Middle frontal gyrus (tissue), 1 donor: ENCODE data around the gene TMEM74B.
"Not testable (repeated sequence)": the region's sequence is repeated elsewhere in the genome, so short reads cannot be mapped to it uniquely, and the experiment has no call there.

ENCODE experiments used
- DNase-seq: peaks from one replicate; pipeline ENCODE4 v3.0.0-alpha.2; 2015; ENCODE audit warnings: low spot score; ENCODE audit errors: extremely low spot score

The TMEM74B gene

DNA sequence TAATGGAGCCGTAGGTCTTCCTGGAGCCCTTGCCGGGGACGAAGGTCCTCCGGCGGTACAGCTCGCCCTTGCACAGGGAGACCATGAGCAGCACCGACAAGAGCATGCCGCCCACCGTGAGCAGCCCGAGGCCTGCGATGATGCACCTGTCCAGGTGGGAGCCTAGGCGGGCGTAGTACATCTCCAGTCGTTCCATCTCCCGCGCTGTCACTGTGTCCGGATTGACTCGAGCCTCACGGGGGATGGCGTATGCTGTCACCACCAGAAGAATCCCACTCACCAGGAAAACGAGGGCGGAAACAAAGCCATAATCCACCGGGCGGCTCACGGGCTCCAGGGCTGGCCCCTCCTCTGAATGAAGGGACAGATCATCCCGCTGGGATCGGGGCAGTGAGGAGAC lies 3.8 kb downstream of the TMEM74B start:
- DNase-seq = no peak

DNA sequence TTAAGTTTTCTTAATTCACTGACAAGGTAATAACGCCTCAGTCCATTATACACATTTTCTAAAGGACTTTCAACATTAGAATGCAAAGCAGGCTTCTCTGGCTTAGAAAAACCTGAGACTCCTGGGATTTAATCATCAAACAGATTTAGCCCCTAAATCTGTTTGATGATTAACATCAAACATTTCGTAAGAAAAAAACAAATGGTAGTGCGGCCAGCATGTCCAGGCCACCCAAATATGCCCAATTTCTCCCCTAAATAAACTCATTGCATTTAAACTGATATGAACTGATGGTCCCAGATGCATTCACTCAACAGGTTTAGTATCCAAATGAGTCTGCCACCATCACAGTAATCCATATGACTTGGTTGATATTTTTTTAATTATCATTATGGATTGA lies 6.2 kb downstream of the TMEM74B start:
- no peak for DNase-seq

DNA sequence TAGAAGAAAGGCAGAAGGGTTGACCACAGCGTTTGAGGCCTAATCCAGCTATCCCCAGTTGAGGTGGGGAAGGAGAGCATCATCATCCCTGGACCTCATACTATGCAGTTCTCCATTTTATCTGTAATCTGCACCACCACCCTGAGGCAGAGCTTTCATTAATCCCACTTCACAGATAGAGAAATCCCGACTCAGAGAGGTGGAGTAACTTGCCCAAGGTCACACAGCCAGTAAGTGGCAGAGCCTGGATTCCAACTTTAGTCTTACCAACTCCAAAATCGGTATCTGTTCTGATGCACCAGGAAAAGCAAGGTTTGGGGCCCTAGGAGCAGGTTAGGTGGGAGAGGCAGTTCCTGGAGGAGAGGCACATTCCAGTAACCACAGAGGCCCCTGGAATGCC lies 6.7 kb downstream of the TMEM74B start:
- DNase-seq = no peak

DNA sequence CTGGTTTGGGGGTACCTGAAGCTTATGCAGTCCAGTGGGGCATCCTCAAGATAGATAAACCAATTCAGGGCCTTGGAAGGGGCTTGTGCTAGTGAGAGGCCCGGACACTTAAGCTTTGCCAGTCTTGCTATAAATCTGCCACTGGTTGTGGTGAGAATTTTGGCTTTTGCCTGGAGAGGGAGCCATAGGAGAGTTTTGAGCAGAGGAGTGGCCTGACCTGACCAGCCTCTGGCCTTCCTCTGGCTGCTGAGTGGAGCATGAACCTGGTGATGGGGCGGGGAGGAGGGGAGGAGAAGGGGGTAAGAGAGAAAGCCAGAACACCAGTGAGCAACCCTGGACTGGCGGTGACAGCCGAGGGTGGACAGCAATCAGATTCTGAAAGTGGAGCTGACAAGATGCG lies 7.1 kb downstream of the TMEM74B start:
- DNase-seq = no peak

DNA sequence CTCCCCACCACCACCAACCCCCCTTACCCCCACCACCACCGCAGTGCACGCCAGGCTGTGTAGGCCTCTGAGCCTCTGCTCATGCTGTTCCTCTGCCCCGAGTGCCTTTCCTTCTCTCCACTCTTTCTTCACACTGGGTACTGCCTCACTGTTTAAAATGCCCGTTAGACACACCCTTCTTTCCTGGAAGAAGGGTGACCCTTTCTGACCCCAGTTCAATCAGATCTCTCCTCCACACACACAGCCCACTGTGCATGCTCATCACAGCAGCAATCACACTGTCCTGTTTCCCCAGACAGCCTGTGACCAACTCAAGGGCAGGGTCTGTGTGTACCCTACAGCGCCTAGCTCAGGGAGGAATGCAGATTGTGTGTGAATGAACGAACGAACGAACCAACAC lies 10.0 kb downstream of the TMEM74B start:
- no peak for DNase-seq

DNA sequence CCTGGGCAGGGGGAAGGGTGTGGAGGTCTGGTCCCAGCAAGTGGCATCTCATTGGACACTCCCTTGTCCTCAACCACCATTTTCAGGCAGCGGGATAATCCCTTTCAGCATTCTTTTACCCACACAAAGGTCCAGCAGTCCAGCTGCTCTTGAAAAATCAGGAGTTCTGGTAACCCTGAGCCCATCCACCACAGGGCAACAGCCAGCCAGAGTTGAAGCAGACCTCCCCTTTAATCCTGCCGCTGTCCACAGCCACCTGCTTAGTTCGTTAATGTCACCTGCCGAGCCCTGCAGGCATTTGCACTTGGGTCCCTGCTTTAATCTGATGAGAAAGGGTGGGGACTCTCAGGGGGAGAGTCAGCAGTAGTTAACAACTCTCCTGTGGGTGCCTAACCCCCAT lies 11.1 kb downstream of the TMEM74B start:
- no peak for DNase-seq

DNA sequence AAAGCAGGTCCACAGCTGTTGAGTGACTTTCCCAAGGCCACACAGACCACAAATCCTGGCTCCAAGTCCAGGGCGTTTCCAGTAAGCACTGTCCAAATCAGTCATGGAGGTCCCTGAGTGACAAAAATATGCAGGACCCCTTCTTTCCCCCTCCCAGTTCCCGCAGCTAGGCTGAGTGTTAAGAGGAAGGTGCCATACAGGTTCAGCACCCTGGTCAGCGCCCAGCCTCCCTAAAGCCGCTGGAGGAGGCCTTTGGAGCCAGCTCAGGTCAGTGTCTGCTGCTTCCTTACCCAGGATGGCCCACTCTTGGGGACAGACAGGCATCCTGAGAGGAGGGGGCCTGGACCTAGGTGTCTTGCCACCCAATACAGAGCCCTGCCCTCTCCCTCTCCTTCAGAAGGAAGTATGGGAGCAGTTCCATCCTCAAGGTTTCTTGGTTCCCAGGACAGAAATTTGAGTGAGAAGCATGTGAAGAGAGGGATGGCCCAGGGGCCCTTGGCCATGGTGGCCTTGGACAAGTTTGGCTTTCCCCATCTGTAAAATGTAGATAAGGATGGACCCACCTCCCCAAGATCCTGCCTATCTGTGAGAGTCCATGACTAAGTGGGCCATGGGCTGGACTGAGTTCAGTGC lies 13.2 kb downstream of the TMEM74B start:
- no peak for DNase-seq

DNA sequence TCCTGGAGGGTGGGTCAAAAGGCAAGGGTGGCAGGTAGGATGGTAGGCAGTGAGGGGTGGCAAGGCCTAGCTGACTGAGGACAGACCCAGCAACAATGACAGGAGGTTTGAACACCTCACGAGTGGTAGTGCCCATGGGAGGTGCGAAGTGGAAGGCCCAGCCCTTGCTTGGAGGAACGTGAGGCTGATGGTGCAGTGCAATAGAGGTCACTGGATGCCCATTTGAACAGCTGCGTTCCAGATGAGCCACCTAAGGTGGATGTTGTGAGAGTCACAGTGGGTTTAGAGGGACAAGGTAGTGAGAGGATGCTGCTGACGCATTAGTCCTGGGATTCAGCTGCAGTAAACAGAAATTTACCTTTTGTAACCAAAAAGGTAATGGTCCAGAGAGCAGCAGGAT lies 15.6 kb downstream of the TMEM74B start:
- DNase-seq = no peak

DNA sequence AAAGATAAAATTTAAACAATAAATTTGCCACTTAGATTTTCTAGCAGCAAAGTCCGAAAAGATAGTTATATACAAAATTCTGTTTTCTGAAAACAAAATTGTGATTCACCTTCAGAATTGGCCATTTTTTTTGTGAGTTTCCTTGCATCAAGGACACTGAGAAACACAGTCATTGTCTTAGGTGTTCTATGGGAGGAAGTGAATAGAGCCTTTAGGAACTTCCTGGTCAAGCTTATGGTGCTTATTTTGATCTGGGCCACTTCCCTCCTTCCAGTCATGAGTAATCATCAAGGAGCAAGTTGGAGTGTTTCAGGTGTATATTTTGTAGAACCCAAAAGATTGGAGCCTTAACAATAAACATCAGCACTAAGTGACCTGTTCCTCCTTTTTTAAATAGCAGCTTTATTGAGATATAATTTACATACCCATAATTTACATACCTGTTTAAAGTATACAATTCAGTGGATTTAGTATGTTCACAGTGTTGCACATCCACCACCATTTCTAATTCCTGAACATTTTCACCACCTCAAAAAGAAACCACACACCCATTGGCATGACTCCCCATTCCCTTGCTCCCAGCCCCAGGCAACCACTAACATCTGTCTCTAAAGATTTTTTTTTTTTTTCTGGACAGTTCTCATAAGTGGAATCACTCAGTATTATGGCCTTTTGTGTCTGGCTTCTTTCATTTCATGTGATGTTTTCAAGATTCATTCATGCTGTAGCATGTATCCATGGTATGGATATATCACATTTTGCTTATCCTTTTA lies 17.6 kb downstream of the TMEM74B start:
- no peak for DNase-seq

DNA sequence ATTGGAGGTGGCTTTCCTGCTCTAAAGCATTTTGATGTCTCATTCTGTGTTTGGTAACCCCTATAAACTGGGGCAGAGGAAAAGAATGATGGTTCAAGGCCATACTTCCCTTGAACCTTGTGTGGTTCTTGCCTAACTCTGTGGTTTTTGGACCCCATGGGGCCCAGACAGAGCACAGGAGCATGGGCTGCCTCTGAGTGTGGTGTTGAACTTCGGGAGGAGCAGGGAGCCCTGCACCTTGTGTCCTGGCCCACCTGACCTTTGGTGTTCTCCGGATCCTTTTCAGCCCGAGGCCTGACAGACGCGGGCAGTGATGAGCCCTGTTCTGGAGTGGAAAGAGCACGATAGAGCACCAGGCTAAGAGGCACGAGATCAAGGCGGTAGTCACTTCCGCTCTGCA lies 18.8 kb downstream of the TMEM74B start:
- no peak for DNase-seq

DNA sequence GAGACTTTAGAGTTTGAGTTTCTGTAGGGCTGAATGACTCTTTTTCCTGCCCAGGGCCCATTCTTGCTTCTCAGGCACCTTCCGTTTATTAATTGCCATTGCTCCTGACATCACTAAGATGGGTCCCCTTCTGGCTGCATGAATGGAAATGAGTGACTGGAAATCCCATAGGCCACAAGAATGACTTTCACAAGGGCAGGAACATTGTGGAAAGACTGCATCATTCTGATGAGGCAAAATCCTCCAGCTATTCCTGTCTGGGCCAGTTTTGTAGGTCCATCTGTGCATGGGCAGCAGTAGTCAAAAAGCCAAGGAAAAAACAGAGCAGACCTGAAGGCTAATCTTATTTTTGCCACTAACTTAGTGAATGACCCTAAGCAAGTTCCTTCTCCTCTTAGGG lies 19.3 kb downstream of the TMEM74B start:
- no peak for DNase-seq

DNA sequence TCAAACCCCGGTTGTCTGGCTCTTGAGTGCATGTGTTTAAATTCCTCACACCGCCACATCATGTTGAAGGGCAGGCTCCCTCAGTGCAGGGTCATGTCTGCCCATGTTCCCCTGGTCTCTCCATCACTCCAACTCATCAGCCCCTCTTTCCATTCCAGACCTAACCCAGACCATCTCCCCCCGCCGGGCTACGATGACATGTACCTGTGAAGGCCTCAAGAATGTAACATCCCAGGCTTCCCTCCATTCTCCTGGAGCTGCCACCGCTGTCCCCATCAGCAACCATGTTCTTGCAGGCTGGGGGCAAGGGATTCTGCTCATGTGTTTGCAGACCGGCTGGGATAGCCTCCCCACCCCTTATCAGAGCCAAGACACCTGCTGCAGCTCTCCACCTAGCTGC lies 19.9 kb downstream of the TMEM74B start:
- DNase-seq = no peak

DNA sequence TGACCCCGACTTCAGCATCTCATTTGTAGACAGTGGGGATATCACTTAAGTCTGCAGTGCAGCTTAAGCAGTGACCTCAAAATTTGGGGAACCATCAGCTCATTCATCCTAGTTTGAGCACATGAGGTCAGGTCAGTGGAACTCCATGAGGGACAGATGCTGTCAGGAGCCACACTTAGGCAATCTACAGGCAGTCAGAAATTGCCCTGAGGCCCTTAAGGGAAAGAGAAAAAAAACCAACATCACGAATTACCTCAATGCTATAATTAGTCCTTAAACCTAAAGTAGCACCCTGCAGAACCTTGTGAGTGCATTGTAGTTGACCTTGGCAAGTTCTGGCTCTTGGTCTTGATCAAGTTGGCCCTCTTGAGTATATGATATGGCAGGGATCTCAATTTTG lies 21.1 kb downstream of the TMEM74B start:
- DNase-seq = no peak

DNA sequence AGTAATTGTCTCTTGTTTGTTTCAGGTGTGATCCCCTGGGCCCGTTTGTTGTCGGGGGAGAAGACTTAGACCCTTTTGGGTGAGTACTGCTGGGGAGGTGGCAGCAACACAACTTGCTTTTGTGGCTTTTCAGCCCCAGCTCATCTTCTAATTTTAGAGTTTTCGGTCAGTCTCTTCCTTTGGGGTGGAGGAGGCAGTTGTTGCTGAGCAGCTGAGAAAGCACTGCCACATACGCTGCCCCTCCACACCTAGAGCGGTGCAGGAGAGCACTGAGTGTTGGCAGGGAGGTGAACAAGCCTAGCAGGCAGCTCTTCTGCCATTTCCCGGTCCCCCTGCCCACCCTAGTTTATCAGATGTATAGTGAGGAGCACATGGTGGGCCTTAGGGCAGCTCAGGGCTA lies 21.7 kb downstream of the TMEM74B start:
- no peak for DNase-seq

DNA sequence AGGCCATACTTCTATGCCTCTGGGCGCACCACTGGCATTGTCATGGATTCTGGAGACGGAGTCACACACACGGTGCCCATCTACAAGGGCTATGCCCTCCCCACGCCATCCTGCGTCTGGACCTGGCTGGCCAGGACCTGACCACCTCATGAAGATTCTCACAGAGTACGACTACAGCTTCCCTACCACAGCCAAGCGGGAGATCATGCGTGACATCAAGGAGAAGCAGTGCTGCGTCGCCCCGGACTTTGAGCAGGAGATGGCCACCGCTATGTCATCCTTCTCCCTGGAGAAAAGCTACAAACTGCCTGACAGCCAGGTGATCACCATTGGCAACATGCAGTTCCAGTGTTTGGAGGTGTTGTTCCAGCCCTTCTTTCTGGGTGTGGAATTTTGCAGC lies 23.8 kb downstream of the TMEM74B start:
- no peak for DNase-seq

DNA sequence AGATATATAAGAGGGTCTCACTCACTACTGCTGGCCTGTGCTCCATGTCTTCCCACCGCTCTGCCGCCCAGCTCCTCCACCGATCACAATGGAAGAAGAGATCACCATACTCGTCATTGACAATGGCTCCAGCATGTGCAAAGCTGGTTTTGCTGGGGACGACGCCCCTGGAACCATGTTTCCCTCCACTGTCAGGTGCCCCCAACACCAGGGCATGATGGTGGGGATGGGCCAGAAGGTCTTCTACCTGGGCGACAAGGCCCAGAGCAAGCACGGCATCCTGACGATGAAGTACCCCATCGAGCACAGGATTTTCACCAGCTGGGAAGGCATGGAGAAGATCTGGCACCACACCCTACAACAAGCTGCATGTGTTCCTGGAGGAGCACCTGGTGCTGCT lies 24.3 kb downstream of the TMEM74B start:
- no peak for DNase-seq

DNA sequence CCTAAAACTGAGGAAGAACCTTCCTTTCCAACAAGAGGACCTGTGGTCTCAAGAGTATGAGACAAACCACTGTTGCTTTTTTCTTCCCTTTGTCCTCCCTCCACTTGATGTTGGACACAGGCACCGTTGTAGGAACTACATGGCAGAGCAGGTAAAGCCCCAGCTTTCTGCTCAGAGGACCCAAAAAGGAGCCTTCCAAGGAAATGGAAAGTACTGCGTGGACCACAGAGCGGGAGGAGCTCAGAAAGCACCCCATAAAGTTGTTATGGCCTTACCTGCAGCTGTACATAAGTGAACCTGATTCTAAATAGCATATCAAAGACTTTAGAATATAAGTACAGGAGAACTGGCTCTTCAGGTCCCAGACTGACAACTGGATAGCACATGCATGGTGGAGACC lies 29.4 kb downstream of the TMEM74B start:
- no peak for DNase-seq

DNA sequence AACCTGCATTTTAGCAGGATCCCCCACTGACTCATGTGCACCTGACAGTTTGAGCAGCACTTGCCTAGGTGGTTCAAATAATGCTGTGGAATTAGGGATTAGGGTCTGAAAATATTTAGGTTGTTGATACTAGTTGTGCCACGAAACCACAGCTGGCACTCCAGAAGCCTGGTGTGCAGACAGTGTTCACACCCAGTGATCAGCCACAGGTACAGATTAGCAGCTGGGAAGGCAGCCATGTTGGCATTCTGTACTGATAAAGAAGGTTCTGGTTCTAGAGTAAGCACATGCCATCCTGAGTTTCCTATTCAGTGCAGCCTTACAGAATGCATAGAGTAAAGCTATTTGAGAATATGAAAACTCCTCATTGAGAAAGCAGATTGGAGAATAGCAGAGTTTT lies 30.1 kb downstream of the TMEM74B start:
- no peak for DNase-seq

DNA sequence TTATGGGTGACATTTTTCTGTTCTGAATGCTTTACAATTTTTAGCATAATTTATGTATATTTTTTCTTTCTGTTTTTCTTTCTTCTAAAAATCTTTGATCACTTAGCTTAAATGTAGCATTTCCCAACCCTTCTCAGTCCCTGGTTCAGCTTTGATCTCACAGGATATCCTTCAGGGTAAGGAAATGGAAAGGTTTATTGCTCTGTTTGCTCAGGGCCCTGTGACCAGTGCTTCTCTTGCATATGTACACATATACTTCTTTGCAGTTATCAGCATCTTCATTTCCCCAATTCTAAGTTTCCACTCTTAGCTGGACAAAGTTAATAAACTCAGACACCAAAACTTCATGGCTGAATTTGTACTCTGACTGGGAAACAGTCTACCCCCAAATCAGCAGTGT lies 30.6 kb downstream of the TMEM74B start:
- no peak for DNase-seq

DNA sequence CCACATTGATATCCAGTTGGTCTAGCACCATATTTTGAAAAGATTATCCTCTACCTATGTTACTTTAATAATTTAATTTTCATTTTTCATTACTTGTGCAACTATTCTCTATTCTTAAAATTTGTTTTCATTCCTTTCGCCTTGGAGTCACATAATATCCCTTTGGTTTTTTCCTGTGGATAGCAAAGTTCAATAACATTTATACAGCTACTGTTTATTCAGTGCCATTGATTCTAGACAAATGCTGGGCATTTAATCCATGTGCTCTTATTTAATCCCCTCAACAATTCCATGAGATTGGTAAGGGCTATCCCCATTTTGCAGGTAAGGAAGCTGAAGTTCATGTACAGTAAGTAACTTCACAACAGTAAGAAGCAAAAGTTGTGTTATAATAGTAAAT lies 33.8 kb downstream of the TMEM74B start:
- no peak for DNase-seq

DNA sequence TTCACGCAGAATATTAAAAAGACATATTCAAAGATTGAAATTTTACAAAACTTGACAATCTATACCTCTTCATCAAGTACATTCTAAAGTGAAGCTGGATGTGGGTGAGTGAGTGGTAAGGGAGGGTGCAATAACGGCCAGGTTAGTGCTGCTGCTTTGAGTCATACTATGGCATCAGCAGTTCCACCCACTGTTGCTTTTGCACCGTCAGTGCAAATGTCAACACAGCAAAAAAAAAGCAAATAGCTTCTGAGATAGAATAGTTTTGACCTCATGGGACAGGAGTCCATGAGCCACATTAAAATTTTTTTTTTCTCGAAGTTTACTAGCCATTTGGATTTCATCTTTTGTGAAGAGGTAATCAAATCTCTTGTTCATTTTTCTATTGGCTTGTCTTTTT lies 34.6 kb downstream of the TMEM74B start:
- no peak for DNase-seq

DNA sequence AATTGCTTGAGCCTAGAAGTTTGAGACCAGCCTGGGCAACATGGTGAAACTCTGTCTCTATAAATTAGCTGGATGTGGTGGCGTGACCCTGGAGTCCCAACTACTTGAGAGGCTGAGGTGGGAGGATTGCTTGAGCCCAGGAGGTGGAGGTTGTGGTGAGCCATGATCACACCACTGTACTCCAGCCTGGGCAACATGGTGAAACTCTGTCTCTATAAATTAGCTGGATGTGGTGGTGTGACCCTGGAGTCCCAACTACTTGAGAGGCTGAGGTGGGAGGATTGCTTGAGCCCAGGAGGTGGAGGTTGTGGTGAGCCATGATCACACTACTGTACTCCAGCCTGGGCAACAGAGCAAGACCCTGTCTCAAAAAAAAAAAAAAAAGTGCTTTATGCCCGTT lies 35.0 kb downstream of the TMEM74B start:
- DNase-seq = not testable (repeated sequence)

DNA sequence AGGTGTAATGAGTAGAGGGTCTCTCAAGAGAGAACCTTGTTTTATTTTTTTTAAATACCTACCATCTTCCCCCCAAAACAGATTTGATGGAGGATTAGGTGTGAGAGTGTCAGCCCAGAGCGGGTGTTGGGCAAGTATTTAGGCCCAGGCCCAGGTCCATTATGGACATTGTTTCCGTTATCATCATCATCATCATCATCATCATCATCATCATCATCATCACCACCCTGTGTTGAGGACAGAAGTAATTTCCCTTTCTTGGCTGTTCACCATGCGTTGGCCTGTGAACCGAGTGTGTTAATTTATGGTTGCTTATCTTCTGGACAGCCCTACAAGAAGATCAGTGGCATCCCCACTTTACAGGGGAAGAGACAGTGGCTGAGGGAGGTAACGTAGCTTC lies 37.8 kb downstream of the TMEM74B start:
- no peak for DNase-seq
